ENCODE measurements around the gene INPP5J.

GRCh38 chr22:31121403-31121802 lies 1.4 kb upstream of the INPP5J start:
- no peak for TF ChIP-seq CTCF (conservative IDR thresholded peaks at IDR 0.05; ENCODE audit: low read depth, low read length)
- no peak for TF ChIP-seq EZH2 (IDR thresholded peaks at IDR 0.05; ENCODE audit: borderline replicate concordance, low read depth, low read length, poor library complexity, severe bottlenecking)

Measured in A673 (cell line).